Gastrocnemius medialis (tissue), 4 donors: ENCODE results near the gene MOB3B.

Experiments used
- POLR2A ChIP-seq, 2 donors: fragments of 450-650 bp; IDR thresholded peaks; one replicate each; pipeline ENCODE4 v1.6.1; 2017; ENCODE audit warnings: antibody characterized with exemption in 2 of 2, mild to moderate bottlenecking in 2 of 2, moderate library complexity in 2 of 2
- TF ChIP-seq, protein P1 (sequence below), 5 experiments: fragments of 450-650 bp in 3 of 5; fragments of 200-600 bp in 2 of 5; sonication (generic) in 2 of 5; IDR thresholded peaks in 4 of 5; conservative IDR thresholded peaks in 1 of 5; 1 replicate in 4 of 5; 2 replicates in 1 of 5; pipeline ENCODE4 v1.5.1; 2016 to 2019; ENCODE audit warnings: antibody characterized with exemption in 5 of 5, mild to moderate bottlenecking in 3 of 5, moderate library complexity in 3 of 5

DNA sequence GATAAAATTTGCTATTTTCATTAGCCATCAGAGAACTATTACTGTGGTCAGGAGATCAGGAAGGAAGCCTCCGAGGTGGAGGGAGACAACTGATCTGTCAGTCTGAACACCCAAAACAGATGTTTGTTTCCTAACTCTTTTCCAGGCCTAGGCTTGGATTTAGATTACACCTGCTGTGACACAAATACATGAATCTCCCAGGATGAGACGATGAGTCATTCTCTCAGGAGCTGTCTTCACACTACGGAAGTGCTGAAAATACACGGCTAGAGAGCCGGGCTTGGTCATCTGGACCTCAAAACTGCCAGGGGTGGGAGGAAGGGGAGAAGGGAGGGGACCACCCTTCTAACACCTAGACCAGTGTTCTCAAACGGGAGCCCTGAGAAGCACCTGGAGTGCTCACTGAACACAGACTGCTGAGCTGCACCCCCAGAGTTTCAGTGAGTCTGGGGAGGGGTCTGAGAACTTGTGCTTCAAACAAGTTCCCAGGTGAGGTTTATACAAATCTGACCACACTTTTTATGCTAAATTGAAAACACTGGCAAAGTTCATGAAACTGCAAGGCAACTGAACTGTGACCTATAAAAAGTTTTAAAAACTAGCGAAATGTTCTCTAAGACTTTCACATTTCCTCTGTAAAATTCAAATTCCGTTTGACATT is 152.3 kb downstream of the MOB3B start:
- TF ChIP-seq, protein P1, sequence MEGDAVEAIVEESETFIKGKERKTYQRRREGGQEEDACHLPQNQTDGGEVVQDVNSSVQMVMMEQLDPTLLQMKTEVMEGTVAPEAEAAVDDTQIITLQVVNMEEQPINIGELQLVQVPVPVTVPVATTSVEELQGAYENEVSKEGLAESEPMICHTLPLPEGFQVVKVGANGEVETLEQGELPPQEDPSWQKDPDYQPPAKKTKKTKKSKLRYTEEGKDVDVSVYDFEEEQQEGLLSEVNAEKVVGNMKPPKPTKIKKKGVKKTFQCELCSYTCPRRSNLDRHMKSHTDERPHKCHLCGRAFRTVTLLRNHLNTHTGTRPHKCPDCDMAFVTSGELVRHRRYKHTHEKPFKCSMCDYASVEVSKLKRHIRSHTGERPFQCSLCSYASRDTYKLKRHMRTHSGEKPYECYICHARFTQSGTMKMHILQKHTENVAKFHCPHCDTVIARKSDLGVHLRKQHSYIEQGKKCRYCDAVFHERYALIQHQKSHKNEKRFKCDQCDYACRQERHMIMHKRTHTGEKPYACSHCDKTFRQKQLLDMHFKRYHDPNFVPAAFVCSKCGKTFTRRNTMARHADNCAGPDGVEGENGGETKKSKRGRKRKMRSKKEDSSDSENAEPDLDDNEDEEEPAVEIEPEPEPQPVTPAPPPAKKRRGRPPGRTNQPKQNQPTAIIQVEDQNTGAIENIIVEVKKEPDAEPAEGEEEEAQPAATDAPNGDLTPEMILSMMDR (IDR thresholded peaks at IDR 0.05 in 4 of 5, conservative IDR thresholded peaks at IDR 0.05 in 1 of 5): no peak
- no peak for TF ChIP-seq POLR2A (IDR thresholded peaks at IDR 0.05)
